ENCODE results near the gene CNTN6.

CNTN6 gene

DNA sequence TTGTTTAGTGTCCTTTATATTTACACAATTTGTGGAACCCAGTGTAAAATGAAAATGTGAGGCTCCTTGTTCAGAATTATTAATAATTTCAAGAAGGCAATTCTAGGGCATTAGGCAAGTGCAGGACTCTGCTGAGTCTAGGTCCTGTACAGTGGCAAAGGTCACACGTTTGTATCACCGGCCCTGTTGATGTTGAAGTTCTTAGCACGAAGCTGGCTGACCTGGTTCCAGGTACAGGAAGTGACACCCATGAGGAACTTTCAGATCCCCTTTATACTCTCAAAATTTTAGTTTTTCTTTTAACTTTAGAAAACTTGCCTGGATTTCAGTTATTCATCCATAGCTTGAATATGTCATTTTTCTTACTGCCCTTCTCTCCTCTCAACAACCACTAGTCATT, 349.4 kb downstream of the CNTN6 start:
- DNase-seq: no peak

DNA sequence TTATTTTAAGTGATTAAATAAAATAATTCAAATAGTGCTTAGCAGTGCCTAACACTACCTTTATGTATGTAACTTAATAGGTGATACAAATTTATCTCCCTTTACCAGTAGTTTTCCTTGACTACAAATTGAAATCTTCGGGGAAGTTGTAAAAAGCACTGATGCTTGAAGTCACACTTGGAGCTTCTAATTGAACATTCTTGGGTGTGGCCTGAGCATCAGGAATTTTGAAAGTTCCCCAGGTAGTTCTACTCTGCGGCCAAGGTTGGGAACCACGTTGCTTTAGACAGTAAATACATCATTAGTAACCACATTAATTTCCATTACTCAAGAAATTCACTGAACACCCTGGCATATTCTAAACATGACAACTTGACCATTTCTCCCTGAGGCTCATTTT, 351.4 kb downstream of the CNTN6 start:
- no peak for DNase-seq

DNA sequence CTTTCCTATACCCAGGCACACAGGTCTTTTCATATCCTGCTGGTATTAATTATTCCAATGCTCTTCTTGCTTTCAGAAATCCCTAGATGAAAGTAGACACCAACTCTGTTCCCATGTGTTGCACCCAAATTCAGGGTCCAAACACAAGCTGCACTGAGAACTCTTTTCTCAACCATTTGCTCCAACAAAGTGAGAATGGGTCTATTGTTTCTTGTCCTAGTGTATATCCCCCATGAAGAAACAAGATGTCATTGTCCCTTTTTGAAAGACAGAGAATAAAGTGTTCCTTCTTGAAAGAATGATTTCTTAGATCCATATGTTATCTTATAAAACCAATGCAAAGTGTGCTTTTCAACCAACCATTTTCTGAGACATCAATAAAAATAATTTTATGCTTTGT, 353.7 kb downstream of the CNTN6 start:
- DNase-seq: no peak

DNA sequence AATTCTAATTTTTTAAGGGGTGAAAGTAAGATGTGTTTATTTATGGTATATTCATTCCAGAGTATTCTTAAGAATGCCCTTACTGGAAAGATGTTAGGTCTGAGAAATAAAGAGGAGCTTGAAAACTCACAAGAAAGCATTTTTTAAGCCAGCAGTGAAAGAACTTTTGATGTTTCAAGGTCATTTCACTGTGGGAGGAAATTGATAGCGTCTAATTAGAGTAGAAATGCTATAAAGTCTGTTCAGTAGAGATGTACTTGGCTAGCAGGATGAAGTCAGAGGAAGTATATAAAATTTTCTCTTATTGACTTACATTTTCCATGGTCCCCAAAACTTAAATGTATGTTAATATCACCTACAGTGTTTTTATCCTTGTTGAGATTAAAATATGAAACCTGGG, 354.6 kb downstream of the CNTN6 start:
- no peak for DNase-seq

DNA sequence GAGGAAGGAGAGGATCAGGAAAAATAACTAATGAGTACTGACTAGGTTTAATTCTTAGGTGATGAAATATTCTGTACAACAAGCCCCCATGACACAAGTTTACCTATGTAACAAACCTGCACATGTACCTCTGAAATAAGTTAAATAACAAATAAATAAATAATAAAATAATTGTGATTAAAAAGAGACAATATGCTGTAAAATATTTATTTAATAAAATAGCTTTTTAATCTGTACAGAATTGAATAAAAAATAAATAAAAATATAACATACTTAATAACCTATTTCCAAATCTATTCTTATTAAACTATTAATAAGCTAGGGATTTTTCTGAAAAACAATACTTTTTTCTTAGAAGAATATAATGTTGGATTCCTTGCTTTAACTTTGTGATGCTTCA, 355.6 kb downstream of the CNTN6 start:
- no peak for DNase-seq

All from kidney glomerular epithelial cell (primary cell).